DMS114 treated with DMSO at 0.1 percent for 48 hours (cell line): ENCODE results near the gene HMG20A.

ENCODE experiments used
- DNase-seq: peaks from one replicate; lab custom pipeline; 2025; ENCODE audit not compliant: unreplicated experiment; lab: John Stamatoyannopoulos, UW

Gene HMG20A

DNA sequence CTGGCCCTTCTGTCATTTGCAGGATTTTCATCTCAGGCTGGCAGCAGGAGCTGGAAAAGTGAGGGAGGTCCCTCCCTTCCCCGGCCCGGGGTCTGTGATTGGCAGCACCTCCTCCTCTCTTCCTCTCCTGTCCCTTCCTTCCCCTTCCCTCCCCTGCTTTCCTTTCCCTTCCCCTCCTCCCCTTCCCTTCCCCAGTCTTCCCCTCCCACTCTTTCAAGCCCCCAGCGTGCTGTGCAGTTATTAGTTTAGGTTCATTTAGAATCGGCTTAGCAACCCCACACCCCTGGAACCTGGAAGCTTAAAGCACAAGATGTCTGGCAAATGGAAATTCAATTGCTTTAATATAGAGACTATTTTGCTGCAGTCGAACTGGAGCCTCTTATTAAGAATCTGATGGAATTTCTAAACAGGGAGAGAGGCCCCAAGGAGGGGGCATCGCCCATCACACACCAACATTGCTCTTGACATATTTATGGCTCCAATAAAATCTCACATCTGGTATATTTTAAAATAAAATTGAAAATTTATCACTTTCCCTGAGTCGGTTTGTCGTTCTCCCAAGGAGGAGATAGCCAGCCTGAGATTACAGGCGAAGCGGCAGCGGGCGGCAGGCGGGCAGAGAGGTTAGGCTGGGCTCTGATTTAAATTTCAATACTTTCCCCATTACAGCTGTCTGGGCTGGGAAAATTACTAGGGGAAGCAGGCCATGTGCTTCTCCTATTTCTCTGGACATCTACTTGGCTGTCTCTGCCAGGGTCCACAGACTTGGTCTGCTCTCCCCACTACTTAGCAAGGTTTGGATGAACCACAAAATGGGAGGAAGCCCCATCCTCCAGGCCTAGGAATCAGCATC lies 113.1 kb downstream of the HMG20A start:
- no peak for DNase-seq
